OCI-LY7 (cell line): ENCODE data around the gene GRIP1. TPM values are rescaled to one million over a fixed set of nuclear protein-coding genes. Genes with fewer than 3 reads are reported as not detected.

ENCODE experiments used
- BruUV-seq: library from RNA; stranded (reverse); fragments of 400-500 nt; replicated peaks from 2 replicates; lab custom pipeline; 2021; lab: Mats Ljungman, UMichigan
- CTCF ChIA-PET: fragments of 300-600 bp; sonication (Branson Sonifier 250); formaldehyde crosslinking; loops from one replicate; lab custom pipeline; 2022; ENCODE audit warnings: antibody characterized with exemption; ENCODE audit not compliant: unreplicated experiment; lab: Charles Lee
- POLR2A ChIA-PET: fragments of 300-600 bp; sonication (Branson Sonifier 250); formaldehyde crosslinking; loops from one replicate; lab custom pipeline; 2022; ENCODE audit warnings: antibody characterized with exemption; lab: Charles Lee
- DNase-seq: peaks from one replicate; pipeline ENCODE4 v3.0.0-alpha.2; 2015; ENCODE audit warnings: low spot score
- H2AFZ ChIP-seq: fragments of 200-600 bp; sonication (generic), shearing (Covaris generic); 2 replicates; pipeline ENCODE4 v1.6.1; 2014; ENCODE audit warnings: mild to moderate bottlenecking, antibody characterized with exemption, low read length, moderate library complexity
- H3K27ac ChIP-seq: fragments of 200-600 bp; sonication (generic); 2 replicates; pipeline ENCODE4 v1.5.1; 2014; ENCODE audit warnings: mixed run types, low read depth, mild to moderate bottlenecking, moderate library complexity, low read length, inconsistent platforms; ENCODE audit not compliant: poor library complexity, severe bottlenecking
- H3K36me3 ChIP-seq: fragments of 200-600 bp; sonication (generic); 2 replicates; pipeline ENCODE4 v1.6.1; 2014; ENCODE audit warnings: mild to moderate bottlenecking, antibody characterized with exemption, low read length, moderate library complexity, mixed read lengths; ENCODE audit not compliant: insufficient read depth
- H3K4me1 ChIP-seq: fragments of 200-600 bp; sonication (generic); 2 replicates; pipeline ENCODE4 v1.5.1; 2014; ENCODE audit warnings: mild to moderate bottlenecking, low read length; ENCODE audit not compliant: insufficient read depth, poor library complexity, severe bottlenecking
- H3K4me2 ChIP-seq: fragments of 200-600 bp; sonication (generic); 2 replicates; pipeline ENCODE4 v1.6.1; 2014; ENCODE audit warnings: mild to moderate bottlenecking, low read length
- H3K4me3 ChIP-seq: fragments of 200-600 bp; sonication (generic); 2 replicates; pipeline ENCODE4 v1.5.1; 2014; ENCODE audit warnings: mild to moderate bottlenecking, low read depth, low read length; ENCODE audit not compliant: poor library complexity, severe bottlenecking
- H3K79me2 ChIP-seq: fragments of 200-600 bp; sonication (generic); 2 replicates; pipeline ENCODE4 v1.6.1; 2016; ENCODE audit warnings: low read depth, mild to moderate bottlenecking, low read length, moderate library complexity, mixed read lengths; ENCODE audit not compliant: insufficient read depth
- H3K9me2 ChIP-seq: fragments of 200-600 bp; sonication (generic); 2 replicates; pipeline ENCODE4 v1.6.1; 2016; ENCODE audit warnings: mild to moderate bottlenecking, low read length, mixed read lengths; ENCODE audit not compliant: insufficient read depth
- H3K9me3 ChIP-seq: fragments of 200-600 bp; sonication (generic); 2 replicates; pipeline ENCODE4 v1.6.1; 2014; ENCODE audit warnings: mild to moderate bottlenecking, mixed run types, low read length, mixed read lengths
- H4K20me1 ChIP-seq: fragments of 200-600 bp; sonication (generic); 2 replicates; pipeline ENCODE4 v1.6.1; 2014; ENCODE audit warnings: mild to moderate bottlenecking, antibody characterized with exemption, low read length, moderate library complexity, mixed read lengths; ENCODE audit not compliant: insufficient read depth
- EZH2phosphoT487 ChIP-seq: fragments of 200-600 bp; sonication (generic); IDR thresholded peaks from 2 replicates; pipeline ENCODE4 v1.6.1; 2018; ENCODE audit warnings: low read depth, borderline replicate concordance, mild to moderate bottlenecking, mixed run types, antibody characterized with exemption, low read length, moderate library complexity, mixed read lengths
- intact Hi-C: fragments of 100-400 bp; cut with micrococcal nuclease; formaldehyde crosslinking; loops from one replicate; pipeline ENCODE4 v1.10.0; 2022; ENCODE audit not compliant: unreplicated experiment
- total RNA-seq, 2 experiments: library from RNA; depleted of rRNA in 1 of 2; stranded (reverse); fragments of >200 nt in 1 of 2; shearing (Covaris generic) in 1 of 2; gene quantifications; 2 replicates each; pipeline ENCODE4 v1.2.3, GENCODE V29; 2014 to 2022
- TF ChIP-seq, protein P1 (sequence below): fragments of 200-600 bp; sonication (generic); conservative IDR thresholded peaks from 2 replicates; pipeline ENCODE4 v1.5.1; 2014; ENCODE audit warnings: mild to moderate bottlenecking, antibody characterized with exemption, low read length, moderate library complexity, mixed read lengths

GRIP1 gene
- total RNA-seq, 2 experiments from 2014 or later: 4.1 to 7.6 TPM

DNA sequence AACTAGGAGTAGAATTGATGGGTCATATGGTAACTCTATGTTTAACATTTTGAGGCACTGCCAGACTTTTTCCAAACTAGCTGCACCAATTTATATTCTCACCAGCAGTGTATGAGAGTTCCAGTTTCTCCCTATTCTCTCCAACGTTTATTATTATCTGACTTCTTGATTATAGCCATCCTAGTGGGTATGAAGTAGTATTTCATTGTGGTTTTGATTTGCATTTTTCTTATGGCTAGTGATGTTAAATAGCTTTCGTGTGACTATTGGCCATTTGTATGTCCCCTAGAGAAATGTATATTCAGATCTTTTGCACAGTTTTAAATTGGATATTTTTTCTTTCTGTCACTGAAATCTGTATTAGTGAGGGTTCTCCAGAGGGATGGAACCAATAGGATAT is 338.7 kb downstream of the GRIP1 start:
- H3K27ac ChIP-seq: no peak overlapping the region
- no peak overlapping the region for H3K4me3 ChIP-seq
- H3K9me2 ChIP-seq: no peaks in the 10 kb centered on the region
- H3K4me2 ChIP-seq: no peak overlapping the region
- H4K20me1 ChIP-seq: no peaks in the 10 kb centered on the region
- no peaks in the 10 kb centered on the region for H3K9me3 ChIP-seq
- BruUV-seq: no TSS peak
- POLR2A ChIA-PET: no interaction called here
- no peak for TF ChIP-seq EZH2phosphoT487
- TF ChIP-seq, protein P1, sequence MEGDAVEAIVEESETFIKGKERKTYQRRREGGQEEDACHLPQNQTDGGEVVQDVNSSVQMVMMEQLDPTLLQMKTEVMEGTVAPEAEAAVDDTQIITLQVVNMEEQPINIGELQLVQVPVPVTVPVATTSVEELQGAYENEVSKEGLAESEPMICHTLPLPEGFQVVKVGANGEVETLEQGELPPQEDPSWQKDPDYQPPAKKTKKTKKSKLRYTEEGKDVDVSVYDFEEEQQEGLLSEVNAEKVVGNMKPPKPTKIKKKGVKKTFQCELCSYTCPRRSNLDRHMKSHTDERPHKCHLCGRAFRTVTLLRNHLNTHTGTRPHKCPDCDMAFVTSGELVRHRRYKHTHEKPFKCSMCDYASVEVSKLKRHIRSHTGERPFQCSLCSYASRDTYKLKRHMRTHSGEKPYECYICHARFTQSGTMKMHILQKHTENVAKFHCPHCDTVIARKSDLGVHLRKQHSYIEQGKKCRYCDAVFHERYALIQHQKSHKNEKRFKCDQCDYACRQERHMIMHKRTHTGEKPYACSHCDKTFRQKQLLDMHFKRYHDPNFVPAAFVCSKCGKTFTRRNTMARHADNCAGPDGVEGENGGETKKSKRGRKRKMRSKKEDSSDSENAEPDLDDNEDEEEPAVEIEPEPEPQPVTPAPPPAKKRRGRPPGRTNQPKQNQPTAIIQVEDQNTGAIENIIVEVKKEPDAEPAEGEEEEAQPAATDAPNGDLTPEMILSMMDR: no peak
- no peak overlapping the region for H2AFZ ChIP-seq
- DNase-seq: no peak
- H3K4me1 ChIP-seq: no peaks in the 10 kb centered on the region
- intact Hi-C loops: no loop called here
- no peaks in the 10 kb centered on the region for H3K79me2 ChIP-seq
- CTCF ChIA-PET: no interaction called here
- H3K36me3 ChIP-seq: peaks cover 21% of the 10 kb centered on the region; the same call in 1 of the 2 replicates

DNA sequence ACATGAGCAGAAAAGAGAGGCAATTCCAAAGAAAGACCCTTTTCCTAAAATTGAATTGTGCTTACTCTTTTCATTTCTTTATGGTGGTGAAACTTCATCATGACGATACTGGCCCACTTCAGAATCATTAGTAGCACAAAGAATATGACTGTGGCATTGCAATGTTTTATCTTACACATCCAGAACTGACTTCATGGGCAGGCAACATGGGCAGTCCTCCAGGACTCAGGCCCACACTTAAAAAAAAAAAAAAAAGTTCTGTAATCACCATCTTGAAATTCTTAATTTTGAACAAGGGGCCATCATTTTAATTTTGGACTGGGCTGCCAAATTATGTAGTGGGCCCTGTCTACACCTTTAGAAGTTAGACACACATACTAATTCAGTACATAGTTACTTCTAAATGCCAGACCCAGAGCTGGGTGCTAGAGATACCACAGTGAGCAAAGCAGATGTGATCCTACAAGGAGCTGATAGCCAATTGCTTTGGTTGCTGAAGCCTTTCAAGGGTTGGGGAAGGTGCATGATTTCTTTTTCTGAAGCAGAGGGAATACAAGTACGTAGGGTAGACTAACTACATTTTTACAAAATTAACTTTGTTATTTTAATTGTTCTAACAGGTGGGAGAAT is 341.4 kb downstream of the GRIP1 start:
- Histone ChIP-seq H3K4me1 (no peaks in the 10 kb centered on the region), H3K27ac (no peak overlapping the region), H3K4me3 (no peak overlapping the region), H3K9me2 (no peaks in the 10 kb centered on the region), H2AFZ (no peak overlapping the region), H3K9me3 (no peaks in the 10 kb centered on the region), H3K79me2 (no peaks in the 10 kb centered on the region), H3K4me2 (no peak overlapping the region), H3K36me3 (peaks cover 21% of the 10 kb centered on the region; the same call in 1 of the 2 replicates), H4K20me1 (no peaks in the 10 kb centered on the region)
- DNase-seq: no peak
- no TSS peak for BruUV-seq
- intact Hi-C loops: no loop called here
- CTCF ChIA-PET: no interaction called here
- POLR2A ChIA-PET: interaction anchor here (0.7 kb wide), 1 partner anchor 61 kb away, joined by 4 read pairs; no protein-coding TSS in a partner anchor
- TF ChIP-seq, protein P1: no peak

GRCh38 chr12:66335746-66336145 is 343.1 kb downstream of the GRIP1 start:
- H3K4me1 ChIP-seq: no peaks in the 10 kb centered on the region
- H2AFZ ChIP-seq: no peak overlapping the region
- H3K9me3 ChIP-seq: no peaks in the 10 kb centered on the region
- no peaks in the 10 kb centered on the region for H3K9me2 ChIP-seq
- DNase-seq: no peak
- no peak overlapping the region for H3K4me2 ChIP-seq
- POLR2A ChIA-PET: interaction anchor here (0.6 to 0.7 kb wide), 2 partner anchors 28 to 118 kb away, joined by 3 read pairs; no protein-coding TSS in a partner anchor
- TF ChIP-seq EZH2phosphoT487: no peak
- TF ChIP-seq, protein P1: no peak
- intact Hi-C loops: no loop called here
- no peak overlapping the region for H3K4me3 ChIP-seq
- peaks cover 9% of the 10 kb centered on the region; the same call in 1 of the 2 replicates for H3K36me3 ChIP-seq
- H3K27ac ChIP-seq: no peak overlapping the region
- CTCF ChIA-PET: interaction anchor here (0.6 kb wide), 1 partner anchor 1347 kb away, joined by 3 read pairs; no protein-coding TSS in a partner anchor
- no peaks in the 10 kb centered on the region for H3K79me2 ChIP-seq
- no peaks in the 10 kb centered on the region for H4K20me1 ChIP-seq
- no TSS peak for BruUV-seq
